ENCODE measurements around the gene NEK9.

DNA sequence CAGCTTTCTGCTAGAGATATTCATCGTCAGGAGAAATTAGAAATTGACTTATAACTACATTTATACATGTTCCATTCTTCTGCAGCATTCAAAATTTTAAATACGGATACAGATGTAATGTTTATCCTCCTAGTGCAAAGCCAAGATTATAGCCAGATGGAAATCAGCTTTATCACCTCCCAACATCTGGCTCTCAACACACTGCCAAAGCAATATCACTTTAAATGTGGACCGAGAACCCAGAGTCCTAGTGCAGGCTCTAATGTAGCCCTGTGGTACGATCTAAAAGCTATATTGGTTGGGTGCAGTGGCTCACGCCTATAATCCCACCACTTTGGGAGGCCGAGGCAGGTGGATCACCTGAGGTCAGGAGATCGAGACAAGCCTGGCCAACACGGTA, 82.1 kb downstream of the NEK9 start:
- no peak for TF ChIP-seq EZH2 (IDR thresholded peaks at IDR 0.05; ENCODE audit: borderline replicate concordance, insufficient read depth, low read depth, low read length, poor library complexity, severe bottlenecking)
- TF ChIP-seq, protein P1, sequence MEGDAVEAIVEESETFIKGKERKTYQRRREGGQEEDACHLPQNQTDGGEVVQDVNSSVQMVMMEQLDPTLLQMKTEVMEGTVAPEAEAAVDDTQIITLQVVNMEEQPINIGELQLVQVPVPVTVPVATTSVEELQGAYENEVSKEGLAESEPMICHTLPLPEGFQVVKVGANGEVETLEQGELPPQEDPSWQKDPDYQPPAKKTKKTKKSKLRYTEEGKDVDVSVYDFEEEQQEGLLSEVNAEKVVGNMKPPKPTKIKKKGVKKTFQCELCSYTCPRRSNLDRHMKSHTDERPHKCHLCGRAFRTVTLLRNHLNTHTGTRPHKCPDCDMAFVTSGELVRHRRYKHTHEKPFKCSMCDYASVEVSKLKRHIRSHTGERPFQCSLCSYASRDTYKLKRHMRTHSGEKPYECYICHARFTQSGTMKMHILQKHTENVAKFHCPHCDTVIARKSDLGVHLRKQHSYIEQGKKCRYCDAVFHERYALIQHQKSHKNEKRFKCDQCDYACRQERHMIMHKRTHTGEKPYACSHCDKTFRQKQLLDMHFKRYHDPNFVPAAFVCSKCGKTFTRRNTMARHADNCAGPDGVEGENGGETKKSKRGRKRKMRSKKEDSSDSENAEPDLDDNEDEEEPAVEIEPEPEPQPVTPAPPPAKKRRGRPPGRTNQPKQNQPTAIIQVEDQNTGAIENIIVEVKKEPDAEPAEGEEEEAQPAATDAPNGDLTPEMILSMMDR (IDR thresholded peaks at IDR 0.05): no peak

Data from B cell (primary cell).